ACHN (cell line): ENCODE results near the gene EXOC2.

Experiments used
- DNase-seq: peaks from one replicate; pipeline ENCODE4 v3.0.0-alpha.2; 2015
- in situ Hi-C: cut with HindIII; loops from 2 replicates; pipeline ENCODE4 v1.10.0; 2017; ENCODE audit warnings: low sequenced_read_pairs, low pct_ligation_motif_present, low pct_unique_long_range_greater_than_20kb

EXOC2 gene

GRCh38 chr6:448296-449056 is 244.5 kb downstream of the EXOC2 start:
- no peak for DNase-seq
- in situ Hi-C loops: no loop called here

GRCh38 chr6:447381-448165 is 245.4 kb downstream of the EXOC2 start:
- in situ Hi-C loops: no loop called here
- no peak for DNase-seq

DNA sequence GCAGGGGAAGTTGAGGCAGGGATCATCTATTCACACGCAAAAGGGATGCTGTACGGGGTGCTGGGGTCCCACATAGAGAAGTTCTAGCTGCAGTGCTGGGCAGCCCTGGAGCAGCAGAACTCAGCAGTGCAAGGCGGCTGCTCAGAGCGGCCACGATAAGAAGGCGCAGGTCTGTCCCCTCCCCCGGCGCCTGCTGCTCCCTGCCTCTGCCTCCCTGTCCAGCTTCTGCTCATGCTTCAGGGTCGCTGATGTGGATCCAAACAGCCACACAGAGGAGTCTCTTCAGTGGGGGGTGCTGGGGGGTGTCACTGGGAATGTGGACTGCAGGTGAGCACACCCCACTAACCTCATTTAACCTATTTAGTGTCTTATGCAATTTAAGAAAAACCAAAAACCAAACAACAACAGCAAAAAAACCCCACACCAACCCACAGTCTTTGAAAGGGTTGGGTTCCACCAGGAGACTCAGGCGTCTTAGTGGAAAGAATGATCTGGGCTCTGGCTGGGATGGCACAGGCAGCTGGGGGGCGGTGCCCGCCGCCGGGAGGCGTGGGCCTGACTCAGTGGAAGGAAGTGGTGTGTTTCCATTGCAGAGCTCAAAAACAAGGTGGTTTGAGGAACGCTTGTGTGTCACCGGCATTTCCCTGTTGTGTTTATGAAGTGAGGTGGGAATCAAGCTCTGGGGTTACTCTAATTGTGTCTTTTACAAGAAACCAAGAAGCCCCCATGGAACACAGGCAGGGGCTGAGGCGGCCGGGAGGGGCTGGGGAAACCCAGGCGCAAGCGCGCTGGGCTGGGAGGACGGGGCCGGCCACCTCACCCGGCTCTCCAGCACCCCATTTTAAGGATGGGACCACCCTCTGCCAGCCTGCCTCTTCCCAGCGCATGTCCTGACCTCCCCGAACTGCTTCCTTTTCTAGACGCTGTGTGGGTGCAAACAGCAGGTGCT is 246.2 kb downstream of the EXOC2 start:
- in situ Hi-C loops: no loop called here
- DNase-seq: no peak

GRCh38 chr6:445571-446417 is 247.1 kb downstream of the EXOC2 start:
- DNase-seq: no peak
- in situ Hi-C loops: no loop called here

DNA sequence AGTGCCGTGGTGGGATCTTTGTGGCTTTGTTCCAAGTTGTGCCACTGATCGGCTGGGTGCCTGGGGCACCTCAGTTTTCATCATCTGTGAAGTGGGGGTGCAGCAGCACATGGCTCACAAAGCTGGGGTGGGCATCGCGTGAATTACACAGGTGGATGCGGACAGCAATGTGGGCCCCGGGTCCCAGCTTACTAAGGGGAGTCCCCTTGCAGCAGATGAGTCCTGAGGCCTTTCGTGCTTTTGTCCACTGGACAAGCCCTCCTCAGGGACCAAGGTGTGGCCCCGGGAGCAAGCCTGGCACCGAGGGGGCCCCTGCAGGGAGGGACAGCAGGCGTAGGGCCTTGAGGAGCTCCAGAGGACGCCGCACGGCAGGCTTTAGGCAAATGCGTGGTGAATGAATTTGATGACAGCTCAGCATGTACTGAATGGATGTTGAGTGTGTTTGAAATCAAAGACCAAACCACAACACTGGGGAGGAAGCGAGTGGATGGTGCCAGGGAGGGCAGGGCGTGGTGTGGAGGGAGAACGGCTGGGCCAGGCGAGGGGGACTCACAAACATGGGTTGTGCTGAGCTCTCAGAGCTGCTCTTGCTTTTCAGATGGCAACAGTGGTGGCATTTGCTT is 248.2 kb downstream of the EXOC2 start:
- no peak for DNase-seq

DNA sequence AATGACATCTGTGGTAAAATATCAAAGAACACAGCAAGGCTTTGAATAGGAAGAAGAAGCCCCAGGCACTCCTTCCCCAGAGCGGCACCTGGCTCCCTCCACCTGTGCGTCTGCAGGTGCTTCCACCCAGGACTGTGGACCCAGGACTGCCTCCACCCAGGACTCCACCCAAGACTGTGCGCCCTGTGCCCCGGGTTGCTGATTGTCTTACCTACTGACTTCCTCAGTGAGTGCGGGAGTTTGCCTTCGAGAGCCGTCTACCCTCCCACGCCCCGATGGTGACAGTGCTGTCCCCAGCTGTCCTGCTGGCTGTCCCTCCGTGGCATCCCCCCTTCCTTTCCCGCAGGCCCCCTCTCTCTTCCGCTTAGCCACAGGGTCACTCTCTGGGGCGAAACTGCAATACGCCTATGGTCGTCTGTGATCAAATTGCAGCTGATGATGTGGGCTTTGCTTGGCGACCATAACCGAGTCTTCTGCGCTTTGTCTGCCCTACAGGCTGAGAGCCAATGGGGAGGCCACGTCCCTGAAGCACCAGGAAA is 249.2 kb downstream of the EXOC2 start:
- DNase-seq: no peak
- in situ Hi-C loops: no loop called here

More for the DNA sequence above, 248.2 kb downstream of the EXOC2 start:
- in situ Hi-C loops: no loop called here

- in situ Hi-C loops: no loop called here
Observed at GRCh38 chr6:441126-441920, 251.6 kb downstream of the EXOC2 start.

DNA sequence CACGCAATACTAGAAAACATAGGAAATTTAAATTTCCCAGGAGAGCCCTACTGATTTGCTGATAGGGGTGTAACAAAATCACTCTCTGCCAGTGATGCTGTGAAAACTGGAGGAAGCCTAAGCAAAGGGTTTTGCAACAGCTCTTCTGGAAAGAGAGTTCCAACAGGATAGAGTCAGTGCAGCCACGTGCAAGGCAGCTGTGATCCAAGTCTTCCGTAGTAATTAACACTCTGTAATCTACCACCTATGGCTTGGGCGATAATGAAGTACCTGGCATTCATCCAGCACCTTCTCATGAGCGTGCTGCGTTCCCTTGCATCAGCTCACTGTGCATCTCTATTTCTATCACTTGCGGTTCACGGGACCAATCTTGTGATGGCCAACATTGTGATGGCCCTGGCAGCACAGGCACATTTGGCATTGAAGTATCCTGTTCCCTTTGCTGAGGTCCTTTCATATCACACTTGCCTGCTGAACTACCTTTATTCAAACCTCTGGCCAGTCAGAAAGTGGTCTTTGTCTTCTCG is 253.2 kb downstream of the EXOC2 start:
- DNase-seq: no peak
- in situ Hi-C loops: no loop called here

More at GRCh38 chr6:441126-441920, 251.6 kb downstream of the EXOC2 start:
- no peak for DNase-seq

DNA sequence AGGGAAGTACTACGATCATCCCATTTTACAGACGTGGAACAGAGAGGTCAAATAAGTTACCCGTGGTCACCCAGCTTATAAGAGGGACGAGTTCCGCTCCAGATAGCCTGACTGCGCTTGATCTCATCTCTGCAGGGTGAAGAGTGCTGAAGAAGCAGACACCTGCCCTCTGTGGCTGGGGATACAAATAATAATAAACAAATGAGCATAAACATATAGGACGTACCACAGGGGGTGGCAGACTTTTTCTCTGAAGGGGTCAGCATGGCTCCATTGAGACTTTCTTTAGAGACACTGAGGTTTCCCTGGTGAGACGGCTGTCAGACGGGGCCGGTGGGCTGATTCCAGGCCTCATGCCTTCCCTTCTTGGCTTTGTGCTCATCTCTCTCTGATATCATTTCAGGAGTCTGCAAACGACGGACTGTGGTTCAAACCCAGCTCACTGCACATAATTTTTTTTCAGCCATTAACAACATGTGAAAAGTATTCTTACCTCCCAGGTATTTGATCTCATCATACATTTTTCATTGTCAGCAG is 254.2 kb downstream of the EXOC2 start:
- no peak for DNase-seq
- in situ Hi-C loops: no loop called here

DNA sequence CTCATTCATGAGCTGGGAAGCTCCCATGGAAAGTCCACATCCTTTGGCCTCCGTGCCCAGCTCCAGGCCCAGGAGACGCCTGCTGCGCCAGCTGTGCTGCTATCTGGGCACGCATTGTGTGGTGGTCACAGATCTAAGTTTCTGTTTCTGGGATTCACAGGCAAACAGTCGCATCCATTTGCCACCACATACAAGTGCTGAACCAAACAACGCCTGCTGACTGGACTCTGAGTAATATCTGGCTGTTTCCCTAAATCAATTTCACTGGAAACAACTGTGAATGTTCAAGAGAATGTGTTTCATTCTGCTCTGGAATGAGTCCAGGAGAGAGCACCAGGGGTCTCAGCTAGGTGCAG is 255.9 kb downstream of the EXOC2 start:
- DNase-seq: no peak
- in situ Hi-C loops: no loop called here

GRCh38 chr6:436308-437036 is 256.5 kb downstream of the EXOC2 start:
- no peak for DNase-seq
- in situ Hi-C loops: no loop called here

- DNase-seq: no peak
- in situ Hi-C loops: no loop called here
Observed at GRCh38 chr6:435441-436307, 257.3 kb downstream of the EXOC2 start.
